ENCODE measurements around the gene AMDHD2.
"Not testable (repeated sequence)": the region's sequence is repeated elsewhere in the genome, so short reads cannot be mapped to it uniquely, and the experiment has no call there.

Gene AMDHD2

GRCh38 chr16:2520097-2520783, at the start of gene AMDHD2:
Gene AMDHD2 (plus strand): TSS chr16:2520371. CDS start chr16:2520459, 88 bp downstream.
- peak; percentile 95 for DNase-seq

DNA sequence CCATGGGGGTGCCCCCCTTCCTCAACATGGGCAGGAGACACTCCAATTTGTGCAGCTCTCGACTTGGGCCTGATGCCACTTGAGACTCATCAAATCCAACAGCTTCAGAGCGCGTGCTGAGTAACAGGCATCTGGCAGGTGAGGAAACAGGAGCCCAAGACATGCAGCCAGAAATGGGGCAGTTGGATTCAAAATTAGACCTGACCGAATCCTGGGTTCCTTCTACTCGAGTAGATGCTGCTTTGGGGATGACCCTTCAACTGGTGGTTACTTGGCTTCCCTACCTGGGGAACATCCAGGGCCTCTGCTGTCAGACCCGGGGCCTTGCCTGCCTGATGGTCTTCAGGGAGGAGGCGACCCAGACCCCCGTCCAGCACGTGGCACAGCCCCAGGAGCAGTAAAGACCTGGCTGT, 49.6 kb upstream of the AMDHD2 start:
- DNase-seq, result no peak

DNA sequence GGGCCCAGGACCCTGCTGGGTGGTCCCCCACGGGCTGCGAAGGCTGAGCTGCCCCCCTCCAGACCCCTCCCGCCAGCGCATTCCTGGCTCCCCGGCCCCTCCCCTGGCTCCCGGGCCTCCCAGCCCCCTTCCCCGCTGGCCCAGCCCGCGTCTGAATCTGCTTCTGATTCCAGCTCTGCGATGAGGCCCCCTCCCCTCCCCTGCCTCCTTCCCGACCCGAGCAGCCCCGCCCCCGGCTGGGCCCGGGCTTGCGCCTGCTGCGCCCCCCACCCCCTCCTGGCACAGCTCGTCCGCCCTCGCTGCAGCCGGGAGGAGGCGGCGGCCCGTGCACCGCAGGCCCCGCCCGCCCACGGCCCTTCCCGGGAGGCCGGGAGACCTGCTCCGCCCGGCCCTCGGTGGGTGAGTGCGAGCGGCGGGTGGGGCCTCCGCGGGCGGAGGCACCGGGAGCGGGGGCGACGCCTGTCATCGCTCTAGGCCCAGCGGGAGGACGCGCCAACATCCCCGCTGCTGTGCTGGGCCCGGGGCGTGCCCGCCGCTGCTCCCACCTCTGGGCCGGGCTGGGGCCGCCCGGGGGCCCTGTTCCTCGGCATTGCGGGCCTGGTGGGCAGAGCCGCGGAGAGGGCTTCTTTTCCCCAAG, 49.0 kb upstream of the AMDHD2 start, which contains the start of gene NTN3:
Gene NTN3 (plus strand): TSS at position 282 of the 637 bp plus-strand sequence. CDS start 405 bp downstream, outside the sequence.
- peak; percentile 93 for DNase-seq

GRCh38 chr16:2471653-2472487, 48.3 kb upstream of the AMDHD2 start:
- peak; percentile 48 for DNase-seq

DNA sequence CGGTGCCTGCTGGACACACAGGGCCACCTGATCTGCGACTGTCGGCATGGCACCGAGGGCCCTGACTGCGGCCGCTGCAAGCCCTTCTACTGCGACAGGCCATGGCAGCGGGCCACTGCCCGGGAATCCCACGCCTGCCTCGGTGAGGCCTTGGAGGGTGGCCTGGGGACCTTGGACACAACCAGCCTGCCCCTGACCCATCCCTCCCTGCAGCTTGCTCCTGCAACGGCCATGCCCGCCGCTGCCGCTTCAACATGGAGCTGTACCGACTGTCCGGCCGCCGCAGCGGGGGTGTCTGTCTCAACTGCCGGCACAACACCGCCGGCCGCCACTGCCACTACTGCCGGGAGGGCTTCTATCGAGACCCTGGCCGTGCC, 47.7 kb upstream of the AMDHD2 start:
- DNase-seq, result no peak

DNA sequence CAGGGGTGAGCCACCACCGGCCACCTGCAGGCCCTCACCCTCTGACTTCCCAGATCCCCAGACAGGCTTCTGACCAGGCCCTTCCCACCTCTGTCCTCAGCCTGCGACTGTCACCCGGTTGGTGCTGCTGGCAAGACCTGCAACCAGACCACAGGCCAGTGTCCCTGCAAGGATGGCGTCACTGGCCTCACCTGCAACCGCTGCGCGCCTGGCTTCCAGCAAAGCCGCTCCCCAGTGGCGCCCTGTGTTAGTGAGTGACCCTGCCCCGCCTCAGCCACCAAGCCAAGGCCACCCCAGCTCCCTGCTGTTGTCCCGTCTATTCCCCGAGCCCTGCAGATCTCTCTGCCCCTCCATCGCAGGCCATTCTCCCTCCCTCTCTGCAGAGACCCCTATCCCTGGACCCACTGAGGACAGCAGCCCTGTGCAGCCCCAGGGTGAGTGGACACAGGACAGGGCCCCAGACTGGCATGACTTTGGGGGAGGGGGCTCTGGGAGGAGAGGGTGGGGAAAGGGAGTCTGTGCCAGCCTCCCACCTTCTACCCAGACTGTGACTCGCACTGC, 47.2 kb upstream of the AMDHD2 start:
- DNase-seq, result no peak

GRCh38 chr16:2473446-2473926, 46.7 kb upstream of the AMDHD2 start:
- peak; percentile 52 for DNase-seq

GRCh38 chr16:2473999-2474876, 45.9 kb upstream of the AMDHD2 start:
- DNase-seq, result peak; percentile 74

DNA sequence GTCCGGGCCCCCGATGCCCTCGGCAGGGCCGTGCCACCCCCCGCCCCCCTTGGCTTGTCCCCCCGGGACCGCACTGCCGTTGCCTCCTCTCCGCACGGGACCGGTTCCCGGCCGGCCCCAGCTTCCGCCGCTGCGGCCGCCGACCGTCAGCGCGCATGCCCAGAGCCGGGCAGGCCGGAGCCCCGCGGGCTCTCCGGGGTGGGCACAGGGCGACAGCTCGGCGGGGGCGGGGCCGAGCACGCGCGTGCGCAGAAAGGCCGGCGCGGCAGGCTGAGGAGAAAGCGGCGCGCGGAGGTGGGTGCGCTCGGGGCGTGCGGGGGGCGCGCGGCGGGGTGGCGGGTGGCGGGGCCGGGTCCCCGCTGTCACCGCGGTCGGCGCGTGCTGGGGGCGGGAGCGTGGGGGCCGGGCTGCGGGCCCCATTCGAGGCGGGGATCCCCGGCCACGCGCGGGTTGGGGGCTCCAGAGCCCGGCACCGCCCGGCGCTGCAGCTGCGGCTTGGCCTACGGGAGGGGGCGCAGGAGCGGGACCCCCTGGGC, 45.2 kb upstream of the AMDHD2 start, which contains the start of gene TBC1D24:
Gene TBC1D24 (plus strand): TSS at position 251 of the 536 bp plus-strand sequence. CDS start 21,022 bp downstream, outside the sequence.
- peak; percentile 94 for DNase-seq

GRCh38 chr16:2475413-2476344, 44.5 kb upstream of the AMDHD2 start:
- peak; percentile 63 for DNase-seq

GRCh38 chr16:2476345-2476720, 43.8 kb upstream of the AMDHD2 start:
- no peak for DNase-seq

- no peak for DNase-seq
Measured at GRCh38 chr16:2476741-2477140, 43.4 kb upstream of the AMDHD2 start.

- DNase-seq, result no peak
Measured at GRCh38 chr16:2477327-2477726, 42.8 kb upstream of the AMDHD2 start.

- no peak for DNase-seq
Measured at GRCh38 chr16:2478279-2478678, 41.9 kb upstream of the AMDHD2 start.

DNA sequence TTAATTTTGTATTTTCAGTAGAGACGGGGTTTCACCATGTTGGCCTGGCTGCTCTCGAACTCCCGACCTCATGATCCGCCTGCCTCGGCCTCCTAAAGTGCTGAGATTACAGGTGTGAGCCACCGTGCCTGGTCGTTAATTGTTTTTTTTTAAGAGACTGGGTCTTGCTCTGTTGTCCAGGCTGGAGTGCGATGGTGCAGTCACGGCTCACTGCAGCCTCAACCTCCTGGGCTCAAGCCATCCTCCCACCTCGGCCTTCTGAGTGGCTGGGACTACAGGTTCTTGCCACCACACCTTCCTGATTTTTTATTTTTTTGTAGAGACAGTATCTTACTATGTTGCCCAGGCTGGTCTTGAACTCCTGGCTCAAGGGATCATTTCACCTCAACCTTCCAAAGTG, 40.2 kb upstream of the AMDHD2 start:
- not testable (repeated sequence) for DNase-seq

GRCh38 chr16:2480948-2481347, 39.2 kb upstream of the AMDHD2 start:
- no peak for DNase-seq

- DNase-seq, result no peak
Measured at GRCh38 chr16:2481676-2482075, 38.5 kb upstream of the AMDHD2 start.

GRCh38 chr16:2482249-2482648, 37.9 kb upstream of the AMDHD2 start:
- no peak for DNase-seq

DNA sequence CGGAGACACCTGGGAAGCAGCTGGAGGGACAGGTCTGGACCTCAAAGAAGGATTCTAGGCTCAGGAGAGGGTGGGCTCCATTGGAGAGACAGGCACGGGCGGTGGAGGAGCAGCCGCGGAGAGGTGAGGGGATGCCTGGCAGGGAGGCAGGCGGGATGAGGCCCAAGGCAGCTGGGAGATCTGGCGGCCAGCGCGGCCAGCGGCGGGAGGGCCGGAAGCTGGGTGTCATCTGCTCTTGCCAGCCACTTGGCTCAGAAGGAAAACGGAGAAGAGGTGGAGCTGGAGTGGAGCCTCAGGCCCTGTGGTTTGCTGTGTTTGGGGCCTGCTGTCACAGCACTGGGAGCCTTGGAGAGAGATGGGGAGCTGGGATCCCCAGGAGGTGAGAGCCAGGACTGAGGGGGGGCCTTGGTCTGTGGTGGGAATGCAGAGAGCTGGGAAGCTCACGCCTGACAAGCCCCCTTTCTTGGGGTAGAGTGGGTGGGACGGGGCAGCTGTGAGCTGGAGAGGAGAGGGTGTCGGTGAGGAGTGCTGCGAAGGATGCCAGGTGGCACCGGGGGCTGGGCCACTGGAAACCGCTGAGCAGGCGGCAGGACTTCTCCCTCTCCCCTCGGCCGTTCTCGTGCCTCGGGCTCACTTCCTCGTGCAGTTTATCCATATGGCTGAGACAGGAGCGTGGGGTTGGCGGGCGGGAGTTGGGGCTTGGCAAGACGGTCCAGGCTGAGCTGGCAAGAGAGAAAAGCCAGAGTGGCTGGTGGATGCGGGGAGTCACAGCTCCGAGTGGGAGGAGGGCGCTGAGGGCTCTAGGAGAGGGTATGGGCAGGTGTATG, 37.2 kb upstream of the AMDHD2 start:
- peak; percentile 46 for DNase-seq
